HEK293 (cell line): ENCODE results near the gene COL5A2.

Source experiments
- CTCF ChIA-PET: fragments of 350-600 bp; formaldehyde crosslinking; extraction: SDS; loops from one replicate; lab custom pipeline; 2021; ENCODE audit warnings: antibody characterized with exemption; lab: Yijun Ruan, JAX
- POLR2A ChIA-PET: fragments of 300-600 bp; formaldehyde crosslinking; extraction: SDS; loops from one replicate; lab custom pipeline; 2020; ENCODE audit warnings: antibody characterized with exemption, inconsistent platforms; lab: Yijun Ruan, JAX
- H3K27ac ChIP-seq: fragments of 200-500 bp; sonication (Bioruptor generic); 2 replicates; pipeline ENCODE4 v1.5.1; 2014; ENCODE audit warnings: low read depth, low read length, control low read depth, inconsistent platforms; ENCODE audit errors: extremely low read depth
- H3K36me3 ChIP-seq, 2 experiments: fragments of 200-500 bp in 1 of 2; sonication (Bioruptor generic) in 1 of 2; 1 replicate in 1 of 2; 2 replicates in 1 of 2; pipeline ENCODE4 v1.5.1; 2014 to 2017; ENCODE audit warnings: inconsistent platforms in 2 of 2, low read length in 2 of 2; ENCODE audit not compliant: control insufficient read depth in 2 of 2, insufficient read depth in 1 of 2
- H3K4me1 ChIP-seq: fragments of 200-500 bp; sonication (Bioruptor generic); 2 replicates; pipeline ENCODE4 v1.5.1; 2014; ENCODE audit warnings: mild to moderate bottlenecking, low read length, inconsistent platforms; ENCODE audit not compliant: control insufficient read depth, insufficient read depth
- H3K4me3 ChIP-seq: 2 replicates; pipeline ENCODE4 v1.5.1; 2011; ENCODE audit warnings: low read depth, mild to moderate bottlenecking, control low read depth, low read length, moderate library complexity
- H3K9me3 ChIP-seq: fragments of 200-500 bp; sonication (Bioruptor generic); 2 replicates; pipeline ENCODE4 v1.5.1; 2014; ENCODE audit warnings: low read depth, low read length, inconsistent platforms; ENCODE audit not compliant: control insufficient read depth, insufficient read depth
- GFI1B ChIP-seq: fragments of 450-650 bp; formaldehyde crosslinking; IDR thresholded peaks from 2 replicates; pipeline ENCODE4 v1.5.1; 2016; ENCODE audit warnings: missing biosample characterization, missing genetic modification characterization
- GLIS2 ChIP-seq: fragments of 450-650 bp; formaldehyde crosslinking; IDR thresholded peaks from 2 replicates; pipeline ENCODE4 v1.5.1; 2016; ENCODE audit warnings: missing biosample characterization, missing genetic modification characterization
- HOXD13 ChIP-seq: sonication (generic); formaldehyde crosslinking; IDR thresholded peaks from 2 replicates; pipeline ENCODE4 v1.8.0; 2022; ENCODE audit warnings: missing genetic modification reagents, borderline replicate concordance
- ZBTB17 ChIP-seq: fragments of 450-650 bp; formaldehyde crosslinking; IDR thresholded peaks from 2 replicates; pipeline ENCODE4 v1.5.1; 2016; ENCODE audit warnings: missing biosample characterization, missing genetic modification characterization
- ZBTB20 ChIP-seq: fragments of 450-650 bp; formaldehyde crosslinking; IDR thresholded peaks from 2 replicates; pipeline ENCODE4 v1.5.1; 2016; ENCODE audit warnings: missing biosample characterization, missing genetic modification characterization
- ZIC2 ChIP-seq: fragments of 450-650 bp; formaldehyde crosslinking; IDR thresholded peaks from 2 replicates; pipeline ENCODE4 v1.5.1; 2016; ENCODE audit warnings: missing biosample characterization, missing genetic modification characterization
- ZNF112 ChIP-seq: fragments of 450-650 bp; formaldehyde crosslinking; IDR thresholded peaks from 2 replicates; pipeline ENCODE4 v1.5.0; 2017; ENCODE audit warnings: missing biosample characterization, missing genetic modification characterization
- ZNF132 ChIP-seq: fragments of 450-650 bp; formaldehyde crosslinking; IDR thresholded peaks from 2 replicates; pipeline ENCODE4 v1.5.1; 2017; ENCODE audit warnings: missing biosample characterization, missing genetic modification characterization, borderline replicate concordance
- ZNF155 ChIP-seq: fragments of 450-650 bp; formaldehyde crosslinking; IDR thresholded peaks from 2 replicates; pipeline ENCODE4 v1.5.1; 2016; ENCODE audit warnings: missing biosample characterization, missing genetic modification characterization
- ZNF157 ChIP-seq: fragments of 450-650 bp; formaldehyde crosslinking; IDR thresholded peaks from 2 replicates; pipeline ENCODE4 v1.5.1; 2016; ENCODE audit warnings: missing biosample characterization, missing genetic modification characterization
- ZNF16 ChIP-seq: fragments of 450-650 bp; formaldehyde crosslinking; IDR thresholded peaks from 2 replicates; pipeline ENCODE4 v1.5.1; 2016; ENCODE audit warnings: low read depth, missing biosample characterization, missing genetic modification characterization
- ZNF202 ChIP-seq: fragments of 450-650 bp; formaldehyde crosslinking; IDR thresholded peaks from 2 replicates; pipeline ENCODE4 v1.5.1; 2016; ENCODE audit warnings: missing biosample characterization, missing genetic modification characterization, borderline replicate concordance
- ZNF311 ChIP-seq: fragments of 450-650 bp; formaldehyde crosslinking; IDR thresholded peaks from 2 replicates; pipeline ENCODE4 v1.5.1; 2017; ENCODE audit warnings: missing biosample characterization, missing genetic modification characterization, borderline replicate concordance
- ZNF600 ChIP-seq: fragments of 450-650 bp; formaldehyde crosslinking; IDR thresholded peaks from 2 replicates; pipeline ENCODE4 v1.5.1; 2016; ENCODE audit warnings: missing biosample characterization, missing genetic modification characterization
- ZNF610 ChIP-seq: fragments of 450-650 bp; formaldehyde crosslinking; IDR thresholded peaks from 2 replicates; pipeline ENCODE4 v1.5.1; 2016; ENCODE audit warnings: missing biosample characterization, missing genetic modification characterization, borderline replicate concordance
- ZNF654 ChIP-seq: fragments of 450-650 bp; formaldehyde crosslinking; IDR thresholded peaks from 2 replicates; pipeline ENCODE4 v1.5.1; 2016; ENCODE audit warnings: low read depth, missing biosample characterization, missing genetic modification characterization
- ZNF677 ChIP-seq: fragments of 450-650 bp; IDR thresholded peaks from 2 replicates; pipeline ENCODE4 v1.5.0; 2018; ENCODE audit warnings: missing biosample characterization, mild to moderate bottlenecking, missing genetic modification characterization, moderate library complexity
- ZNF785 ChIP-seq: fragments of 450-650 bp; formaldehyde crosslinking; IDR thresholded peaks from 2 replicates; pipeline ENCODE4 v1.5.1; 2016; ENCODE audit warnings: missing biosample characterization, missing genetic modification characterization
- ZNF792 ChIP-seq: fragments of 450-650 bp; formaldehyde crosslinking; IDR thresholded peaks from 2 replicates; pipeline ENCODE4 v1.5.1; 2016; ENCODE audit warnings: missing biosample characterization, missing genetic modification characterization
- TF ChIP-seq, protein P1 (sequence below): fragments of 450-650 bp; formaldehyde crosslinking; IDR thresholded peaks from 2 replicates; pipeline ENCODE4 v1.5.1; 2016; ENCODE audit warnings: missing biosample characterization, missing genetic modification characterization
- TF ChIP-seq, protein P2 (sequence below): fragments of 450-650 bp; formaldehyde crosslinking; IDR thresholded peaks from 2 replicates; pipeline ENCODE4 v1.5.1; 2016; ENCODE audit warnings: missing biosample characterization, missing genetic modification characterization
- TF ChIP-seq, protein P3 (sequence below): fragments of 450-650 bp; formaldehyde crosslinking; IDR thresholded peaks from 2 replicates; pipeline ENCODE4 v1.5.1; 2016; ENCODE audit warnings: missing biosample characterization, missing genetic modification characterization
- TF ChIP-seq, protein P4 (sequence below): fragments of 450-650 bp; formaldehyde crosslinking; IDR thresholded peaks from 2 replicates; pipeline ENCODE4 v1.5.1; 2016; ENCODE audit warnings: missing biosample characterization, missing genetic modification characterization, borderline replicate concordance

Gene COL5A2

DNA sequence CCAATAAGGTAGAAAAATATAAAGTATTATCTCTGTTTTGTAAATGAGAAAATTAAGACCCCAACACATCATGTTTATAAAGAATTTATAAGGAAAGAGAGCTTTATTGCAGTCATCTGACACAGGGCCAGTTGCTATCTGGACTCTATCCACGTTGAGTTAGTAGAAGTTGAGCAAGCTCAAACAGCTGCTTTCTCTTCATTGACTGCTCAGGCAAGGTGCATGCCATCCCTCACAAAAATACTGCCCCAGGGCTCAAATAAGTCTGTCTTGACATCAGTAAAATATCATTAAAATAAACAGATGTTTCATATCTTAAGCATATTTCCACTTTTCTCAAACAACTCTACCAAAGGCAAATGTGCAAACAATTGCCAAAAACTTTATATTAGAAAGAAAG, 14.8 kb downstream of the COL5A2 start (continued):
- TF ChIP-seq ZNF155 (tag by site-specific recombination) (no peak), ZNF132 (tag by site-specific recombination) (no peak), ZNF785 (tag by site-specific recombination) (no peak)

DNA sequence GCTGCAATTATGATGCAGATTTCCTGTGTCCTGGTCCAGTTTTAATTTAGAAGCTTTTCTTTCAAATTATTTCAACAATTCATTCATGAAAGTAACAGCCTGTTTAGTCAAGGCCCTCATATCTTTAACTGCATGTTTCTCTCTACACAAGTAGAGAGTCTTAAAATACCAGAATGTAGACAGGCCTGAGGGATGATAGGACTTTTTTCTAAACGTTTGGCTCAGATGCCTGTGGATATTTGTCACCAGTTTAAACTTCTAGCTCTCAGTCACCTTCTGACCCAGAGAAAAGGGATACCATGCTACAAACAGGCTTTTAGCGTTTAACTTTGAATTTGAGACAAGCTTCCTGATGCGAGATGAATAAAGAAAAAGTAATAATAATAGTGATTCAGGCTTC, 15.7 kb downstream of the COL5A2 start:
- CTCF ChIA-PET: interaction anchor here (0.6 to 0.8 kb wide), 2 partner anchors 15 to 198 kb away, joined by 3 read pairs; no protein-coding TSS in a partner anchor
- Histone ChIP-seq H3K27ac (no peak overlapping the region), H3K4me3 (no peak overlapping the region), H3K4me1 (no peaks in the 10 kb centered on the region), H3K9me3 (no peaks in the 10 kb centered on the region), H3K36me3 (no peaks in the 10 kb centered on the region)
- POLR2A ChIA-PET: no interaction called here
- TF ChIP-seq GLIS2 (tag by site-specific recombination): no peak
- no peak for TF ChIP-seq ZNF157 (tag by site-specific recombination)
- TF ChIP-seq, protein P1, sequence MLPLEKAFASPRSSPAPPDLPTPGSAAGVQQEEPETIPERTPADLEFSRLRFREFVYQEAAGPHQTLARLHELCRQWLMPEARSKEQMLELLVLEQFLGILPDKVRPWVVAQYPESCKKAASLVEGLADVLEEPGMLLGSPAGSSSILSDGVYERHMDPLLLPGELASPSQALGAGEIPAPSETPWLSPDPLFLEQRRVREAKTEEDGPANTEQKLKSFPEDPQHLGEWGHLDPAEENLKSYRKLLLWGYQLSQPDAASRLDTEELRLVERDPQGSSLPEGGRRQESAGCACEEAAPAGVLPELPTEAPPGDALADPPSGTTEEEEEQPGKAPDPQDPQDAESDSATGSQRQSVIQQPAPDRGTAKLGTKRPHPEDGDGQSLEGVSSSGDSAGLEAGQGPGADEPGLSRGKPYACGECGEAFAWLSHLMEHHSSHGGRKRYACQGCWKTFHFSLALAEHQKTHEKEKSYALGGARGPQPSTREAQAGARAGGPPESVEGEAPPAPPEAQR: no peak
- no peak for TF ChIP-seq ZNF311
- no peak for TF ChIP-seq ZNF654 (tag by site-specific recombination)

DNA sequence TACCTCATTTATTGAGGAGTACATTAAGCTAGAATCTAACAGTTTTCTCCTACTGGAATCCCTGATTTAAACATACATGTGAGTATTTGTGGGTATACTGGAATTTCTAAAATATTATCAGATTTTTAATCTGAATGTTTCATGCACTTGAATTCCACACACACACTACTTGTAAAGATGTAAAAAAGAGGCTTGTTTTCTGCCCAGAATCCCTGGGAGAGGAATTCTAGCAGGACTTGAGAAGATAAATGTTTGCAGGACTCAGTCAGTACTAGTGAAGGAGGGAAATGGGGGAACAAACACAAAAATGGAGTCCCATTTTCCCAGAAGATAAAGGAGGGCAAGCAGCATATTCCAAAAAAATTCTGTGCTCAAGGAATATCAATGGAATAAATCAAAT, 17.0 kb downstream of the COL5A2 start:
- Histone ChIP-seq H3K4me1 (no peaks in the 10 kb centered on the region), H3K36me3 (no peaks in the 10 kb centered on the region), H3K4me3 (no peak overlapping the region), H3K27ac (no peak overlapping the region)
- POLR2A ChIA-PET: no interaction called here
- no peak for TF ChIP-seq ZBTB17 (tag by site-specific recombination)
- TF ChIP-seq, all 188 proteins: peak for 0
- H3K9me3 ChIP-seq: no peaks in the 10 kb centered on the region
- CTCF ChIA-PET: no interaction called here

DNA sequence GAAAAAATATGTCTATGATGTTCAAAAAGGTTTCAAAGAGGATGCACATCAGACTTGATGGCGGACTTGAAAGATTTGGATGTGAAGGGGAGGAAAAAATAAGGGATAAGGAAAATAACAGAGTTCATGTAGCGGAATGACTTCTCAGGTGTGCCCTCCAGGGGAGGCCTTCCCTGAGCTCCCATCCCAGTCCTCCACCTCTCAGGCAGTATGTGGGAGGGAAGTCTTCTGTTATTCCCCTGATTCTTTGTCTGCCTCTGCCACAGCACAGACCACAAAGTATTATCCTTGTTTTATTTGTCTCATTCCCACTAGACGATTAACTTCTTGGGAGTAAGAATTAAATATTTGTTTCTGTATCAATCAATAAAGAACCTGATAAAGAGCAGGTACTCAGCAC, 17.7 kb downstream of the COL5A2 start:
- Histone ChIP-seq H3K4me1 (no peaks in the 10 kb centered on the region), H3K36me3 (no peaks in the 10 kb centered on the region), H3K4me3 (no peak overlapping the region), H3K27ac (no peak overlapping the region), H3K9me3 (no peaks in the 10 kb centered on the region)
- ChIA-PET POLR2A (no interaction called here), CTCF (no interaction called here)
- TF ChIP-seq, protein P2, sequence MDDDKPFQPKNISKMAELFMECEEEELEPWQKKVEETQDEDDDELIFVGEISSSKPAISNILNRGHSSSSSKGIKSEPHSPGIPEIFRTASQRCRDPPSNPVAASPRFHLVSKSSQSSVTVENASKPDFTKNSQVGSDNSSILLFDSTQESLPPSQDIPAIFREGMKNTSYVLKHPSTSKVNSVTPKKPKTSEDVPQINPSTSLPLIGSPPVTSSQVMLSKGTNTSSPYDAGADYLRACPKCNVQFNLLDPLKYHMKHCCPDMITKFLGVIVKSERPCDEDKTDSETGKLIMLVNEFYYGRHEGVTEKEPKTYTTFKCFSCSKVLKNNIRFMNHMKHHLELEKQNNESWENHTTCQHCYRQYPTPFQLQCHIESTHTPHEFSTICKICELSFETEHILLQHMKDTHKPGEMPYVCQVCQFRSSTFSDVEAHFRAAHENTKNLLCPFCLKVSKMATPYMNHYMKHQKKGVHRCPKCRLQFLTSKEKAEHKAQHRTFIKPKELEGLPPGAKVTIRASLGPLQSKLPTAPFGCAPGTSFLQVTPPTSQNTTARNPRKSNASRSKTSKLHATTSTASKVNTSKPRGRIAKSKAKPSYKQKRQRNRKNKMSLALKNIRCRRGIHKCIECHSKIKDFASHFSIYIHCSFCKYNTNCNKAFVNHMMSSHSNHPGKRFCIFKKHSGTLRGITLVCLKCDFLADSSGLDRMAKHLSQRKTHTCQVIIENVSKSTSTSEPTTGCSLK (tag by site-specific recombination): no peak
- TF ChIP-seq ZNF112 (tag by site-specific recombination) (no peak), GLIS2 (tag by site-specific recombination) (no peak), ZNF792 (tag by site-specific recombination) (no peak), ZBTB20 (tag by site-specific recombination) (no peak), HOXD13 (CRISPR knock-in tag) (no peak), ZNF600 (tag by site-specific recombination) (no peak), ZNF654 (tag by site-specific recombination) (no peak), ZNF202 (no peak), ZNF16 (tag by site-specific recombination) (no peak), ZIC2 (tag by site-specific recombination) (no peak), ZNF610 (tag by site-specific recombination) (no peak), GFI1B (tag by site-specific recombination) (no peak), ZNF677 (tag by site-specific recombination) (no peak)
- TF ChIP-seq, protein P3, sequence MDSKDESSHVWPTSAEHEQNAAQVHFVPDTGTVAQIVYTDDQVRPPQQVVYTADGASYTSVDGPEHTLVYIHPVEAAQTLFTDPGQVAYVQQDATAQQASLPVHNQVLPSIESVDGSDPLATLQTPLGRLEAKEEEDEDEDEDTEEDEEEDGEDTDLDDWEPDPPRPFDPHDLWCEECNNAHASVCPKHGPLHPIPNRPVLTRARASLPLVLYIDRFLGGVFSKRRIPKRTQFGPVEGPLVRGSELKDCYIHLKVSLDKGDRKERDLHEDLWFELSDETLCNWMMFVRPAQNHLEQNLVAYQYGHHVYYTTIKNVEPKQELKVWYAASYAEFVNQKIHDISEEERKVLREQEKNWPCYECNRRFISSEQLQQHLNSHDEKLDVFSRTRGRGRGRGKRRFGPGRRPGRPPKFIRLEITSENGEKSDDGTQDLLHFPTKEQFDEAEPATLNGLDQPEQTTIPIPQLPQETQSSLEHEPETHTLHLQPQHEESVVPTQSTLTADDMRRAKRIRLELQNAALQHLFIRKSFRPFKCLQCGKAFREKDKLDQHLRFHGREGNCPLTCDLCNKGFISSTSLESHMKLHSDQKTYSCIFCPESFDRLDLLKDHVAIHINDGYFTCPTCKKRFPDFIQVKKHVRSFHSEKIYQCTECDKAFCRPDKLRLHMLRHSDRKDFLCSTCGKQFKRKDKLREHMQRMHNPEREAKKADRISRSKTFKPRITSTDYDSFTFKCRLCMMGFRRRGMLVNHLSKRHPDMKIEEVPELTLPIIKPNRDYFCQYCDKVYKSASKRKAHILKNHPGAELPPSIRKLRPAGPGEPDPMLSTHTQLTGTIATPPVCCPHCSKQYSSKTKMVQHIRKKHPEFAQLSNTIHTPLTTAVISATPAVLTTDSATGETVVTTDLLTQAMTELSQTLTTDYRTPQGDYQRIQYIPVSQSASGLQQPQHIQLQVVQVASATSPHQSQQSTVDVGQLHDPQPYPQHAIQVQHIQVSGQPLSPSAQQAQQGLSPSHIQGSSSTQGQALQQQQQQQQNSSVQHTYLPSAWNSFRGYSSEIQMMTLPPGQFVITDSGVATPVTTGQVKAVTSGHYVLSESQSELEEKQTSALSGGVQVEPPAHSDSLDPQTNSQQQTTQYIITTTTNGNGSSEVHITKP: no peak
- TF ChIP-seq, protein P4, sequence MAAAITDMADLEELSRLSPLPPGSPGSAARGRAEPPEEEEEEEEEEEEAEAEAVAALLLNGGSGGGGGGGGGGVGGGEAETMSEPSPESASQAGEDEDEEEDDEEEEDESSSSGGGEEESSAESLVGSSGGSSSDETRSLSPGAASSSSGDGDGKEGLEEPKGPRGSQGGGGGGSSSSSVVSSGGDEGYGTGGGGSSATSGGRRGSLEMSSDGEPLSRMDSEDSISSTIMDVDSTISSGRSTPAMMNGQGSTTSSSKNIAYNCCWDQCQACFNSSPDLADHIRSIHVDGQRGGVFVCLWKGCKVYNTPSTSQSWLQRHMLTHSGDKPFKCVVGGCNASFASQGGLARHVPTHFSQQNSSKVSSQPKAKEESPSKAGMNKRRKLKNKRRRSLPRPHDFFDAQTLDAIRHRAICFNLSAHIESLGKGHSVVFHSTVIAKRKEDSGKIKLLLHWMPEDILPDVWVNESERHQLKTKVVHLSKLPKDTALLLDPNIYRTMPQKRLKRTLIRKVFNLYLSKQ (tag by site-specific recombination): no peak
